A673 (cell line): ENCODE data around the gene METTL16. TPM values are rescaled to one million over a fixed set of nuclear protein-coding genes. Genes with fewer than 3 reads are reported as not detected.

Experiments used
- BruUV-seq: library from RNA; stranded (reverse); fragments of 400-500 nt; replicated peaks from 2 replicates; lab custom pipeline; 2021; lab: Mats Ljungman, UMichigan
- CTCF ChIA-PET: fragments of 300-600 bp; sonication (Branson Sonifier 250); formaldehyde crosslinking; loops from one replicate; lab custom pipeline; 2022; ENCODE audit warnings: antibody characterized with exemption; lab: Charles Lee
- POLR2A ChIA-PET: fragments of 300-600 bp; sonication (Branson Sonifier 250); formaldehyde crosslinking; loops from one replicate; lab custom pipeline; 2022; ENCODE audit warnings: antibody characterized with exemption; ENCODE audit not compliant: low non-redundant PET; lab: Charles Lee
- DNase-seq: peaks from one replicate; pipeline ENCODE4 v3.0.0-alpha.2; 2015; ENCODE audit warnings: low spot score
- H3K27ac ChIP-seq: fragments of 200-600 bp; sonication (generic); 2 replicates; pipeline ENCODE4 v1.5.1; 2016; ENCODE audit warnings: mixed run types, low read depth, mild to moderate bottlenecking, mixed read lengths, antibody characterized with exemption, low read length; ENCODE audit not compliant: poor library complexity, severe bottlenecking
- H3K27me3 ChIP-seq: fragments of 200-600 bp; sonication (generic); replicated peaks from 2 replicates; pipeline ENCODE4 v1.6.1; 2017; ENCODE audit warnings: mixed run types, low read depth, mild to moderate bottlenecking, mixed read lengths, antibody characterized with exemption, low read length; ENCODE audit not compliant: insufficient read depth, poor library complexity
- H3K36me3 ChIP-seq: fragments of 200-600 bp; sonication (generic); 2 replicates; pipeline ENCODE4 v1.6.1; 2016; ENCODE audit warnings: mixed run types, mild to moderate bottlenecking, mixed read lengths, antibody characterized with exemption, low read length; ENCODE audit not compliant: insufficient read depth, poor library complexity, severe bottlenecking
- H3K4me1 ChIP-seq: fragments of 200-600 bp; sonication (generic); 2 replicates; pipeline ENCODE4 v1.6.1; 2017; ENCODE audit warnings: mixed run types, mild to moderate bottlenecking, mixed read lengths, antibody characterized with exemption, low read length; ENCODE audit not compliant: insufficient read depth, poor library complexity, severe bottlenecking
- H3K4me3 ChIP-seq: fragments of 200-600 bp; sonication (generic); 2 replicates; pipeline ENCODE4 v1.5.1; 2016; ENCODE audit warnings: low read depth, mixed run types, mild to moderate bottlenecking, mixed read lengths, low read length; ENCODE audit not compliant: poor library complexity, severe bottlenecking
- H3K9me3 ChIP-seq: fragments of 200-600 bp; sonication (generic); 2 replicates; pipeline ENCODE4 v1.6.1; 2016; ENCODE audit warnings: mixed run types, low read depth, mild to moderate bottlenecking, mixed read lengths, antibody characterized with exemption, low read length; ENCODE audit not compliant: poor library complexity, severe bottlenecking
- EZH2 ChIP-seq: fragments of 200-600 bp; sonication (generic); IDR thresholded peaks from 2 replicates; pipeline ENCODE4 v1.6.1; 2017; ENCODE audit warnings: borderline replicate concordance, low read depth, mild to moderate bottlenecking, mixed read lengths, antibody characterized with exemption, low read length; ENCODE audit not compliant: poor library complexity, severe bottlenecking
- intact Hi-C: fragments of 100-400 bp; cut with micrococcal nuclease; formaldehyde crosslinking; loops from one replicate; pipeline ENCODE4 v1.10.0; 2022; ENCODE audit not compliant: unreplicated experiment
- total RNA-seq: library from RNA; stranded (reverse); gene quantifications from 2 replicates; pipeline ENCODE4 v1.2.3, GENCODE V29; 2021
- TF ChIP-seq, protein P1 (sequence below): fragments of 300-800, 200-600 bp; sonication (generic); conservative IDR thresholded peaks from 2 replicates; pipeline ENCODE4 v1.5.1; 2017; ENCODE audit warnings: low read depth, mild to moderate bottlenecking, antibody characterized with exemption, low read length, moderate library complexity, mixed read lengths

METTL16 gene
- total RNA-seq, 1 experiment from 2014 or later = 50.8 TPM

DNA sequence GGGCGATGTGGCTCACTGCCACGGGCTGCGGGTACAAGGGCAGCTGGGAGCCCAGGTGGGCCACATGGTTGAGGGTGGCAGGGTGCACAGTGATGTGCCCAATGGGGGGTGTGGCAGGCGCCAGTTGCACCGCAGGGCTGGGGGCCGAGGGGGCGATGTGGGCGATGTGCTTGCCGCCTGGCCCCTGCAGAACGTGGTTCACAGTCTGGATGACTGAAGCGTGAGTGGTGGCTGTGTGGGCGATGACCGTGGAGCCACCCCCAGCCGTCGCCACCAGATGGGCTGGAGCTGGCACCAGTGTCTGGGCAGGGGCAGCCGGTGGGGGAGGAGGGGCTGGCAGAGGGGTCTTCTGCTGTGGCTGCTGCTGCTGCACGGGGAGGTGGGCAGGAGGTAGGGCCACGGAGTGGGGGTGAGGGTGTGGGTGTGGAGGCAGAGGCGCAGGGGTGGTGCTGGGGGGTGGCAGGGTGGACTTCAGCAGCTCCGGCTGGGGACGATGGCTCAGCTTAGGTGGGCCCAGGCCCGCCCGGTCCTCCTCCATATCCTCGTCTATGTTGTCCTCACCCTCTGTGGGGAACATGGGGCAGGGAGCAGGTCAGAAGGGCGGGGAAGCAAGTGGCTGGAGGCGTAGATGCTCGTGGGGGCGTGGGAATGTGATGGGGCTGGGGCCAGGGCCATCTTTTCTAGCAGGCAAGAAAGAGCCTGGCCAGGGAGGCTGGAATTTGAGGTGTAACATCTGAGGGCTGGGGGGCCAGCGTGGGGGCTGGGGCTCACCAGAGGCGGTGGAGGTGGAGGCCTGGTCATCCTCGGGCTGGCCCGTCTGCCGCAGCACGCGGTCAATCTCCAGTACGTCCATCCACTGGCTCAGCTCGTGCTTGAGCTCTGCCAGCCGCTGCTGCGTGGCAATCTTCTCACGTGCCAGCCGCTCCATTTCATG is 124.3 kb downstream of the METTL16 start:
- intact Hi-C loops = loop anchor here (10.0 kb wide), 1 partner anchor 297 kb away; no protein-coding TSS in a partner anchor
- Histone ChIP-seq H3K4me3 (no peak overlapping the region), H3K9me3 (no peaks in the 10 kb centered on the region), H3K27ac (no peak overlapping the region), H3K27me3 (no peaks in the 10 kb centered on the region), H3K36me3 (peaks cover 11% of the 10 kb centered on the region), H3K4me1 (peaks cover 8% of the 10 kb centered on the region)
- no peak for DNase-seq
- CTCF ChIA-PET = interaction anchor here (1.2 kb wide), 1 partner anchor 29 kb away, joined by 4 read pairs; no protein-coding TSS in a partner anchor
- POLR2A ChIA-PET = no interaction called here
- no peak for TF ChIP-seq EZH2
- TF ChIP-seq, protein P1, sequence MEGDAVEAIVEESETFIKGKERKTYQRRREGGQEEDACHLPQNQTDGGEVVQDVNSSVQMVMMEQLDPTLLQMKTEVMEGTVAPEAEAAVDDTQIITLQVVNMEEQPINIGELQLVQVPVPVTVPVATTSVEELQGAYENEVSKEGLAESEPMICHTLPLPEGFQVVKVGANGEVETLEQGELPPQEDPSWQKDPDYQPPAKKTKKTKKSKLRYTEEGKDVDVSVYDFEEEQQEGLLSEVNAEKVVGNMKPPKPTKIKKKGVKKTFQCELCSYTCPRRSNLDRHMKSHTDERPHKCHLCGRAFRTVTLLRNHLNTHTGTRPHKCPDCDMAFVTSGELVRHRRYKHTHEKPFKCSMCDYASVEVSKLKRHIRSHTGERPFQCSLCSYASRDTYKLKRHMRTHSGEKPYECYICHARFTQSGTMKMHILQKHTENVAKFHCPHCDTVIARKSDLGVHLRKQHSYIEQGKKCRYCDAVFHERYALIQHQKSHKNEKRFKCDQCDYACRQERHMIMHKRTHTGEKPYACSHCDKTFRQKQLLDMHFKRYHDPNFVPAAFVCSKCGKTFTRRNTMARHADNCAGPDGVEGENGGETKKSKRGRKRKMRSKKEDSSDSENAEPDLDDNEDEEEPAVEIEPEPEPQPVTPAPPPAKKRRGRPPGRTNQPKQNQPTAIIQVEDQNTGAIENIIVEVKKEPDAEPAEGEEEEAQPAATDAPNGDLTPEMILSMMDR = no peak
- no TSS peak for BruUV-seq

DNA sequence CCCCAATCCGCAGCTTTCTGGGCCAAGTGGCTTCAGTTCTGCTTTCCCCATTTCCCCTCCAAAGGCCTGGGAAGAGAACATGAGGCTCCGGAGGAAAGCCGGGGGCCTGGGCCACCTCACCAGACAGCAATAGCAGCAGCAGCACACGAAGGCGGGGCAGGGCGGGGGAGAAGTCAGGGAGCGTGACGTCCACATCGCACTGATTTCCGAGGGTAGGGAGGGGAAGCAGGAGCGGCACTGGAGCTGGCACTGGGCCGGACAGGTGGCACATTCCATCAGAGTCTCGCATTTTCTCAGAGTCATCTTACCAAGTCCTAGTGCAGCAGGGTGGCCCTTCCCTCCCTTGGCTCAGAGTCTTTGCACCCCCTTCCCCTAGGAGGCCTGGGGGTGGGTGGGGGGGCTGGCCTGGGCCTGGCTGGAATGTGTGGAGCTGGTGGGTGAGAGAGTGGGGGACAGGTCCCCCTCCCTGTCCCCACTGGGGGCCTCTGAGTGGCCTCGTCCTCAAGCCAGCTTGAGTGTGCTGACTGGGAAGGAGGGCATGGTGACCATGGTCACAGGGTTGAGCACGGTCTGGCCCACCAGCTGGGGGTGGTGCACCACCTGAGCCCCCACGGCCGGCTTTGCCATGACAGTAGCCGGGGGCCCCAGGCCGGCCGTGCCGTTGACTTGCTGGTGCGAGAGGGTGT is 125.1 kb downstream of the METTL16 start:
- Histone ChIP-seq H3K4me3 (no peak overlapping the region), H3K4me1 (no peaks in the 10 kb centered on the region), H3K9me3 (no peaks in the 10 kb centered on the region), H3K27ac (no peak overlapping the region), H3K27me3 (no peaks in the 10 kb centered on the region), H3K36me3 (peaks cover 11% of the 10 kb centered on the region)
- POLR2A ChIA-PET = no interaction called here
- DNase-seq = no peak
- intact Hi-C loops = loop anchor here (10.0 kb wide), 1 partner anchor 298 kb away; no protein-coding TSS in a partner anchor
- no peak for TF ChIP-seq EZH2
- TF ChIP-seq, protein P1 = no peak
- CTCF ChIA-PET = no interaction called here
- no TSS peak for BruUV-seq
